ENCODE measurements around the gene PDE10A. TPM values are rescaled to one million over a fixed set of nuclear protein-coding genes. Genes with fewer than 3 reads are reported as not detected.

PDE10A gene
- total and polyA plus RNA-seq, 12 donors = 6.8 to 20.4 (median 14.2) TPM

DNA sequence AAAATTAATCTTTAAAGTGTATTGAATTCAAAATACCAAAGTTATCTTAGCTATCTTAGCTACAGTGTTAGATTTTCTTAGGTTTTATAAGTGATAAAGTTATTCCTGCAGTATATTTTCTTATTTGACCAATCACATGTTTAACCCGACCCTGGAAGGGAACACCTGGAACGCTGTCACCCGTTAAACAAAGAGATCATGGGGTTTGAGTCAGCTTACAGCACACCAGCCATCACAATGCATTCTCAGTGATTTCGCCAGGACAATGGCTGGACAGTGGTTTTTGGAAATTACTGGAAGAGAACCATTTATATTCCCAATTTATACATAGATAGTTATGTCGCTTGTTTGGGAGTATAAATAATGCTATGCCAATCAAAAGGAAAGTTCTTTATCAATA, 364.2 kb downstream of the PDE10A start:
- Histone ChIP-seq H3K9me3 (peaks cover 0 to 13% (median 0%) of the 10 kb centered on the region in 11 donors), H3K4me3 (no peak overlapping the region), H3K27me3 (no peaks in the 10 kb centered on the region), H3K27ac (no peak overlapping the region), H3K36me3 (no peaks in the 10 kb centered on the region), H3K4me1 (no peaks in the 10 kb centered on the region)
- ATAC-seq (no peak), DNase-seq (no peak)
- 87 to 90% methylated on average over 5 of the region's 5 CpGs for WGBS, 2 donors
- TF ChIP-seq, protein P1, sequence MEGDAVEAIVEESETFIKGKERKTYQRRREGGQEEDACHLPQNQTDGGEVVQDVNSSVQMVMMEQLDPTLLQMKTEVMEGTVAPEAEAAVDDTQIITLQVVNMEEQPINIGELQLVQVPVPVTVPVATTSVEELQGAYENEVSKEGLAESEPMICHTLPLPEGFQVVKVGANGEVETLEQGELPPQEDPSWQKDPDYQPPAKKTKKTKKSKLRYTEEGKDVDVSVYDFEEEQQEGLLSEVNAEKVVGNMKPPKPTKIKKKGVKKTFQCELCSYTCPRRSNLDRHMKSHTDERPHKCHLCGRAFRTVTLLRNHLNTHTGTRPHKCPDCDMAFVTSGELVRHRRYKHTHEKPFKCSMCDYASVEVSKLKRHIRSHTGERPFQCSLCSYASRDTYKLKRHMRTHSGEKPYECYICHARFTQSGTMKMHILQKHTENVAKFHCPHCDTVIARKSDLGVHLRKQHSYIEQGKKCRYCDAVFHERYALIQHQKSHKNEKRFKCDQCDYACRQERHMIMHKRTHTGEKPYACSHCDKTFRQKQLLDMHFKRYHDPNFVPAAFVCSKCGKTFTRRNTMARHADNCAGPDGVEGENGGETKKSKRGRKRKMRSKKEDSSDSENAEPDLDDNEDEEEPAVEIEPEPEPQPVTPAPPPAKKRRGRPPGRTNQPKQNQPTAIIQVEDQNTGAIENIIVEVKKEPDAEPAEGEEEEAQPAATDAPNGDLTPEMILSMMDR (IDR thresholded peaks at IDR 0.05) = no peak
- intact Hi-C loops (cut with DNase I) = no loop called here

DNA sequence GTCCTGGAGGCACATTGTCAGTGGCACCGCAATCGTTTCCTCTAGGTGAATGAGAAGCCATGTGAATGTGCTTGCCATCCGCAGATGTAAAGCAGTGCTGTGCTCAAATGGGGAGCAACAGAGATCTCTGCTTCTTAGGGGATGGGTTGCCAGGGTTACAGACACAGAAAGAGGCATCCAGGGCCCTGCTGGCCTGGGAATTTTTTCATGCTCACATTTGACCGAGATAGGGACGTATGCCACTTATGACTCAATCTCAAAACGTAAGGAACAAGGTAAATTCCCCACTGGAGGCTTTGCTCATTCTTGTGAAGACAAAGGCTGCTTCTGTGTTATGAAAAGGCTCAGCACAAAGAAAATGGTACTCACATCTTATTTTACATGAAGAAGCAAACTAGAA, 364.6 kb downstream of the PDE10A start:
- H3K4me3 ChIP-seq = no peak overlapping the region
- intact Hi-C loops (cut with DNase I) = no loop called here
- no peaks in the 10 kb centered on the region for H3K36me3 ChIP-seq
- DNase-seq (no peak), ATAC-seq (no peak)
- no peak overlapping the region for H3K27ac ChIP-seq
- no peaks in the 10 kb centered on the region for H3K4me1 ChIP-seq
- TF ChIP-seq, protein P1 (IDR thresholded peaks at IDR 0.05) = no peak
- H3K27me3 ChIP-seq = no peaks in the 10 kb centered on the region
- WGBS, 2 donors = 85% methylated on average over 6 of the region's 6 CpGs
- H3K9me3 ChIP-seq = peaks cover 0 to 13% (median 0%) of the 10 kb centered on the region in 11 donors

DNA sequence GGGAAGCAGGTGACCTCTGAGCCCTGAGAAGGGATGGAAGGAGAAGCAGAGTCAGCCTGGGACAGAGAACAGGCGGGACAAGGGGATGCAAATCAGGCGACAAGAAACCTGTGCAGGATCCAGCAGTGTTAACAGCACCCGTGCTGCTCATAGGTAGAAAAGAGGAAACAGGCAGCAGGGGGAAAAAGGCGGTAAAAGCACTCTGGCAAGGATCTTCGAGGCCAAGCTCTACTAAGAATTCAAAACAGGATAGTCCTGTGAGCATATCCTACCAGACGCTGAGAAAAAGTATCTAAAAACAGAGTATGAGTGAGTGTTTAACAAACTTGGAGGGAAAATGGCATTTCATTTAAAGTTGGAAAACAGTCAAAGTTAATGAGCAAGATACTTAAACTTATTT, 370.4 kb downstream of the PDE10A start:
- intact Hi-C loops (cut with DNase I) = no loop called here
- Histone ChIP-seq H3K4me1 (no peaks in the 10 kb centered on the region), H3K9me3 (peaks cover 0 to 9% (median 0%) of the 10 kb centered on the region in 11 donors), H3K27ac (no peak overlapping the region), H3K36me3 (no peaks in the 10 kb centered on the region), H3K4me3 (no peak overlapping the region), H3K27me3 (no peaks in the 10 kb centered on the region)
- ATAC-seq (no peak), DNase-seq (no peak)
- TF ChIP-seq, protein P1 (IDR thresholded peaks at IDR 0.05) = no peak
- WGBS, 2 donors = 76 to 79% methylated on average over 6 of the region's 6 CpGs
